Left ventricle myocardium inferior (tissue), 1 donor: ENCODE results near the gene CFAP44. TPM values are rescaled to one million over a fixed set of nuclear protein-coding genes. Genes with fewer than 3 reads are reported as not detected.

Experiments
- DNase-seq: peaks from one replicate; pipeline ENCODE4 v3.0.0-alpha.2; 2020
- H3K27ac ChIP-seq: fragments of 200-600 bp; replicated peaks from 2 replicates; pipeline ENCODE4 v1.8.0; 2021
- H3K27me3 ChIP-seq: fragments of 200-600 bp; 2 replicates; pipeline ENCODE4 v1.8.0; 2021; ENCODE audit warnings: low read depth
- H3K36me3 ChIP-seq: fragments of 200-600 bp; 2 replicates; pipeline ENCODE4 v1.8.0; 2021
- H3K4me1 ChIP-seq: fragments of 200-600 bp; 2 replicates; pipeline ENCODE4 v1.8.0; 2021
- H3K4me3 ChIP-seq: fragments of 200-600 bp; 2 replicates; pipeline ENCODE4 v1.8.0; 2021; ENCODE audit warnings: mild to moderate bottlenecking, moderate library complexity
- H3K9me3 ChIP-seq: fragments of 200-600 bp; replicated peaks from 2 replicates; pipeline ENCODE4 v1.8.0; 2021
- intact Hi-C: fragments of 100-400 bp; cut with micrococcal nuclease; formaldehyde crosslinking; loops from one replicate; pipeline ENCODE4 v1.11.0; 2022
- total RNA-seq: library from RNA; stranded (reverse); fragmentation: NEBNext Ultra II Directional; extraction: Animal tissue kit (Norgen Biotek cat#: 25700); gene quantifications from one replicate; pipeline ENCODE4 v1.2.1, GENCODE V29; 2021
- TF ChIP-seq, protein P1 (sequence below): fragments of 200-600 bp; IDR thresholded peaks from 2 replicates; pipeline ENCODE4 v1.8.0; 2021; ENCODE audit warnings: antibody characterized with exemption, mild to moderate bottlenecking, borderline replicate concordance
- donor health status: DM: no; HTN: yes; CAD: no; lungs with severe emphysema.

Gene CFAP44
- total RNA-seq, 1 donor from 2014 or later: 1.5 TPM

DNA sequence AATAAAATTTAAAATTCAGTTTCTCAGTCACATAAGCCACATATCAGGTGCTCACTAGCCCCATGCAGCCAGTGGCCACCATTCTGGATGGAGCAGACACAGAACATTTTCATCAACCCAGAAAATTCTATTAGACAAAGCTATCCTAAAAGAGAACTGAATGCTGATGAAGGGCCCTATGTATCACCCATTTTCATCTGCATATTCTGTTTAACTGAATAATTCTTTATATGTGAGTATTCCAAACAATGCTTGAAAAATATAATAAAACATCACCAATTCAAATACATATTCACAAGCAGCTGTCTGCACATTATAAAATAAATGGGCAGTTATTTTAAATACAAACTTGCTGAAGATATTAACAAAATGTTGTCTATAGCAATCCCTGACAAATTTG, 14.2 kb upstream of the CFAP44 start:
- Histone ChIP-seq H3K4me1 (no peaks in the 10 kb centered on the region), H3K4me3 (no peak overlapping the region), H3K27ac (no peak overlapping the region), H3K9me3 (no peaks in the 10 kb centered on the region), H3K36me3 (peaks cover 64% of the 10 kb centered on the region), H3K27me3 (no peaks in the 10 kb centered on the region)
- TF ChIP-seq, protein P1, sequence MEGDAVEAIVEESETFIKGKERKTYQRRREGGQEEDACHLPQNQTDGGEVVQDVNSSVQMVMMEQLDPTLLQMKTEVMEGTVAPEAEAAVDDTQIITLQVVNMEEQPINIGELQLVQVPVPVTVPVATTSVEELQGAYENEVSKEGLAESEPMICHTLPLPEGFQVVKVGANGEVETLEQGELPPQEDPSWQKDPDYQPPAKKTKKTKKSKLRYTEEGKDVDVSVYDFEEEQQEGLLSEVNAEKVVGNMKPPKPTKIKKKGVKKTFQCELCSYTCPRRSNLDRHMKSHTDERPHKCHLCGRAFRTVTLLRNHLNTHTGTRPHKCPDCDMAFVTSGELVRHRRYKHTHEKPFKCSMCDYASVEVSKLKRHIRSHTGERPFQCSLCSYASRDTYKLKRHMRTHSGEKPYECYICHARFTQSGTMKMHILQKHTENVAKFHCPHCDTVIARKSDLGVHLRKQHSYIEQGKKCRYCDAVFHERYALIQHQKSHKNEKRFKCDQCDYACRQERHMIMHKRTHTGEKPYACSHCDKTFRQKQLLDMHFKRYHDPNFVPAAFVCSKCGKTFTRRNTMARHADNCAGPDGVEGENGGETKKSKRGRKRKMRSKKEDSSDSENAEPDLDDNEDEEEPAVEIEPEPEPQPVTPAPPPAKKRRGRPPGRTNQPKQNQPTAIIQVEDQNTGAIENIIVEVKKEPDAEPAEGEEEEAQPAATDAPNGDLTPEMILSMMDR: no peak
- intact Hi-C loops: no loop called here
- DNase-seq: no peak

GRCh38 chr3:113454630-113455029, 13.3 kb upstream of the CFAP44 start:
- Histone ChIP-seq H3K9me3 (no peaks in the 10 kb centered on the region), H3K4me3 (no peak overlapping the region), H3K27ac (no peak overlapping the region), H3K36me3 (peaks cover 56% of the 10 kb centered on the region), H3K27me3 (no peaks in the 10 kb centered on the region), H3K4me1 (no peaks in the 10 kb centered on the region)
- TF ChIP-seq, protein P1: no peak
- intact Hi-C loops: no loop called here
- no peak for DNase-seq

DNA sequence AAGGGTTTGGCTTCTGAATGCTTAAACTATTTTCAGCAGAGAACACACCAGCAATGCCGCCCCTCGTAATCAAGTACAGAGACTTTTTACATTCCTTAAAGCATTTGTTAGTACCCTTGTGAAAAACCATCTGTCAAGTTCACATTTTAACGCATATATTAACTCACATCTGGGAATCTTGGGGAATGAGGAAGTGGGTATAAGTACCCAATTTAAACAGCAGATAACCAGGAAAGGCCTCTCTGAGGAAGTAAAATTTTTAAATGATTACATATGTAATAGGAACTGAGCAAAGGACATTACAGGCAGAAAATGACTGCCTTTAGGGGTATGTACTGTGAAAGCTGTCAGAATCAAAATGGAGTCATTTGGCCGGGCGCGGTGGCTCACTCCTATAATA, 12.8 kb upstream of the CFAP44 start:
- DNase-seq: no peak
- no peaks in the 10 kb centered on the region for H3K9me3 ChIP-seq
- H3K4me1 ChIP-seq: no peaks in the 10 kb centered on the region
- H3K36me3 ChIP-seq: peaks cover 56% of the 10 kb centered on the region
- intact Hi-C loops: no loop called here
- H3K27ac ChIP-seq: no peak overlapping the region
- TF ChIP-seq, protein P1: no peak
- H3K4me3 ChIP-seq: no peak overlapping the region
- no peaks in the 10 kb centered on the region for H3K27me3 ChIP-seq

DNA sequence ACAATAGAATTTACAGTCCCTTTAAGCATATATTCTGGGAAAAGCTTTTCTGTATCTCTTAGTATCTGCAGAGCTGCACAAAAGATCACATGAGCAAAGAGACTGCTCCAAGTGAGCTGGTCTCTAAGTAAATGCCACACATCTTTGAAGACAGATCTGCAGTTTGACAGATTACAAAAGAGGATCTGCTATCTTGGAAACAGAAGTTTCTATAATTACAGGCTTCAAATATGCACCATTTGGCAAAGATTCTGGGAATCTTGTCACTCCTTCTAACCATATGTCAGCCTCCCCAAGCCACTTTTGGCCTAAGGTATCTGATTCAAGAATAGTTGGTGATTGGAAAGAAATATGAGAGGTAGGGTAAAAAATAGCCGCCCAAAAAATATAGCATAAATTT, 9.6 kb upstream of the CFAP44 start:
- Histone ChIP-seq H3K36me3 (peaks cover 52% of the 10 kb centered on the region), H3K27ac (no peak overlapping the region), H3K4me3 (no peak overlapping the region), H3K27me3 (no peaks in the 10 kb centered on the region), H3K4me1 (no peaks in the 10 kb centered on the region), H3K9me3 (no peaks in the 10 kb centered on the region)
- no peak for DNase-seq
- intact Hi-C loops: no loop called here
- TF ChIP-seq, protein P1: no peak

GRCh38 chr3:113439606-113440005, 1.7 kb downstream of the CFAP44 start:
- Histone ChIP-seq H3K9me3 (no peaks in the 10 kb centered on the region), H3K27ac (no peak overlapping the region), H3K4me3 (no peak overlapping the region), H3K27me3 (no peaks in the 10 kb centered on the region), H3K36me3 (peaks cover 3% of the 10 kb centered on the region), H3K4me1 (no peaks in the 10 kb centered on the region)
- no peak for DNase-seq
- intact Hi-C loops: no loop called here
- TF ChIP-seq, protein P1: no peak

DNA sequence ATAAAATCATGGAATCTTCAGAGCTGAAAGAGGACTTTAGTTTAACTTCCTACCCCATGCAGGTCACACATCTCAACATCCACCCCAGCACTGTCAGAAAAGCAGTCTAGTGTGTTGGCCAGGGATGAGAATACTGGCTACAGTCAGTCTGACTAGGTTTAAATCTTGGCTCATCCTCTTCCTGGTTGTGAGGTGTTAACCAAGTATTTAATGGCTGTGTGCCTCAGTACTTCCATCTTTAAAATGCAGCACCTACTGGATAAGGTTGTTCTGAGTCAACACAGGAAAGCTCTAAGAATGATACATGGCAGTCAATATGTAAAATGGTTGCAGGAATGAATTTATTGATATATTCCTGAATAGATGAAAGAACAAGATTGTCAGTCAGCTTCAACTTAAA, 3.1 kb downstream of the CFAP44 start:
- Histone ChIP-seq H3K27me3 (no peaks in the 10 kb centered on the region), H3K4me1 (no peaks in the 10 kb centered on the region), H3K9me3 (no peaks in the 10 kb centered on the region), H3K36me3 (peaks cover 3% of the 10 kb centered on the region), H3K4me3 (no peak overlapping the region), H3K27ac (no peak overlapping the region)
- no peak for DNase-seq
- TF ChIP-seq, protein P1: no peak
- intact Hi-C loops: no loop called here
